ENCODE results near the gene ASB16. TPM values are rescaled to one million over a fixed set of nuclear protein-coding genes. Genes with fewer than 3 reads are reported as not detected.

The ASB16 gene
- polyA plus RNA-seq, 1 donor: 26.9 TPM

- DNase-seq: no peak
Observed at GRCh38 chr17:44191369-44191768, 20.9 kb downstream of the ASB16 start.

GRCh38 chr17:44191941-44192496 is 21.5 kb downstream of the ASB16 start:
- no peak for DNase-seq

- no peak for DNase-seq
Observed at GRCh38 chr17:44192750-44193149, 22.2 kb downstream of the ASB16 start.

- DNase-seq: no peak
Observed at GRCh38 chr17:44193326-44194084, 23.0 kb downstream of the ASB16 start.

- no peak for DNase-seq
Observed at GRCh38 chr17:44197107-44197506, 26.6 kb downstream of the ASB16 start.

- no peak for DNase-seq
Observed at GRCh38 chr17:44197980-44198720, 27.6 kb downstream of the ASB16 start.

GRCh38 chr17:44198721-44199552 is 28.4 kb downstream of the ASB16 start:
- DNase-seq: peak; percentile 58

GRCh38 chr17:44199553-44200477 is 29.3 kb downstream of the ASB16 start, which contains the start of gene ATXN7L3:
Gene ATXN7L3 (minus strand): TSS chr17:44199884. CDS start chr17:44198070, 1,814 bp downstream.
- DNase-seq: peak; percentile 98

- no peak for DNase-seq
Observed at GRCh38 chr17:44200478-44201155, 30.1 kb downstream of the ASB16 start.

GRCh38 chr17:44202756-44203155 is 32.3 kb downstream of the ASB16 start:
- DNase-seq: no peak

- DNase-seq: no peak
Observed at GRCh38 chr17:44203731-44204440, 33.4 kb downstream of the ASB16 start.

- DNase-seq: no peak
Observed at GRCh38 chr17:44204441-44204882, 34.0 kb downstream of the ASB16 start.

- no peak for DNase-seq
Observed at GRCh38 chr17:44205962-44206824, 35.7 kb downstream of the ASB16 start.

- DNase-seq: no peak
Observed at GRCh38 chr17:44206825-44207155, 36.3 kb downstream of the ASB16 start.

GRCh38 chr17:44207319-44207718 is 36.8 kb downstream of the ASB16 start:
- no peak for DNase-seq

- no peak for DNase-seq
Observed at GRCh38 chr17:44207743-44208142, 37.2 kb downstream of the ASB16 start.

- DNase-seq: no peak
Observed at GRCh38 chr17:44209786-44210341, 39.4 kb downstream of the ASB16 start.

GRCh38 chr17:44210342-44211192 is 40.1 kb downstream of the ASB16 start:
- peak; percentile 89 for DNase-seq

Measured in hindlimb muscle (tissue), 1 donor.